NT2/D1 (cell line): ENCODE measurements around the gene RFX4.

Experiments used
- DNase-seq: peaks from one replicate; pipeline ENCODE4 v3.0.0-alpha.2; 2011; ENCODE audit warnings: low read depth, low spot score
- H3K27me3 ChIP-seq: 2 replicates; pipeline ENCODE4 v1.6.0; 2011; ENCODE audit warnings: mild to moderate bottlenecking; ENCODE audit not compliant: insufficient read length, insufficient read depth
- H3K36me3 ChIP-seq: 2 replicates; pipeline ENCODE4 v1.6.1; 2011; ENCODE audit warnings: mild to moderate bottlenecking, low read length, mixed read lengths; ENCODE audit not compliant: insufficient read depth, insufficient read length
- H3K4me1 ChIP-seq: 2 replicates; pipeline ENCODE4 v1.5.1; 2011; ENCODE audit not compliant: insufficient read depth, insufficient read length
- H3K4me3 ChIP-seq: 2 replicates; pipeline ENCODE4 v1.5.1; 2011; ENCODE audit warnings: low read depth; ENCODE audit not compliant: insufficient read length
- H3K9ac ChIP-seq: 2 replicates; pipeline ENCODE4 v1.6.0; 2011; ENCODE audit warnings: low read depth; ENCODE audit not compliant: insufficient read length
- H3K9me3 ChIP-seq: 2 replicates; pipeline ENCODE4 v1.5.1; 2011; ENCODE audit warnings: mild to moderate bottlenecking, low read length; ENCODE audit not compliant: insufficient read depth
- SUZ12 ChIP-seq: IDR thresholded peaks from 2 replicates; pipeline ENCODE4 v1.6.1; 2011; ENCODE audit not compliant: insufficient read length, insufficient read depth; ENCODE audit errors: extremely low read depth
- YY1 ChIP-seq: IDR thresholded peaks from 2 replicates; pipeline ENCODE4 v1.6.1; 2011; ENCODE audit not compliant: insufficient read length, insufficient read depth
- ZNF274 ChIP-seq: IDR thresholded peaks from 2 replicates; pipeline ENCODE4 v1.6.1; 2011; ENCODE audit warnings: mild to moderate bottlenecking, low read depth, low read length

The RFX4 gene

GRCh38 chr12:106714926-106715325 is 132.1 kb downstream of the RFX4 start:
- no peaks in the 10 kb centered on the region for H3K9me3 ChIP-seq
- TF ChIP-seq ZNF274 (no peak), SUZ12 (no peak), YY1 (no peak)
- H3K4me3 ChIP-seq, result no peak overlapping the region
- H3K36me3 ChIP-seq, result no peaks in the 10 kb centered on the region
- no peaks in the 10 kb centered on the region for H3K4me1 ChIP-seq
- no peak overlapping the region for H3K9ac ChIP-seq
- no peaks in the 10 kb centered on the region for H3K27me3 ChIP-seq
- DNase-seq, result no peak

GRCh38 chr12:106715582-106715981 is 132.8 kb downstream of the RFX4 start:
- Histone ChIP-seq H3K9ac (no peak overlapping the region), H3K9me3 (no peaks in the 10 kb centered on the region), H3K4me1 (no peaks in the 10 kb centered on the region), H3K4me3 (no peak overlapping the region), H3K27me3 (no peaks in the 10 kb centered on the region), H3K36me3 (no peaks in the 10 kb centered on the region)
- TF ChIP-seq YY1 (no peak), SUZ12 (no peak), ZNF274 (no peak)
- DNase-seq, result no peak

- Histone ChIP-seq H3K4me1 (no peaks in the 10 kb centered on the region), H3K27me3 (no peaks in the 10 kb centered on the region), H3K9me3 (no peaks in the 10 kb centered on the region), H3K36me3 (no peaks in the 10 kb centered on the region), H3K4me3 (no peak overlapping the region), H3K9ac (no peak overlapping the region)
- no peak for DNase-seq
- TF ChIP-seq SUZ12 (no peak), ZNF274 (no peak), YY1 (no peak)
Observed at GRCh38 chr12:106717673-106718072, 134.9 kb downstream of the RFX4 start.

GRCh38 chr12:106719879-106720278 is 137.1 kb downstream of the RFX4 start:
- Histone ChIP-seq H3K4me1 (no peaks in the 10 kb centered on the region), H3K4me3 (no peak overlapping the region), H3K27me3 (no peaks in the 10 kb centered on the region), H3K36me3 (no peaks in the 10 kb centered on the region), H3K9me3 (no peaks in the 10 kb centered on the region), H3K9ac (no peak overlapping the region)
- no peak for DNase-seq
- TF ChIP-seq ZNF274 (no peak), YY1 (no peak), SUZ12 (no peak)

GRCh38 chr12:106720696-106721095 is 137.9 kb downstream of the RFX4 start:
- DNase-seq, result no peak
- no peaks in the 10 kb centered on the region for H3K36me3 ChIP-seq
- no peak overlapping the region for H3K4me3 ChIP-seq
- no peak for TF ChIP-seq SUZ12
- H3K27me3 ChIP-seq, result no peaks in the 10 kb centered on the region
- H3K9me3 ChIP-seq, result no peaks in the 10 kb centered on the region
- no peaks in the 10 kb centered on the region for H3K4me1 ChIP-seq
- no peak overlapping the region for H3K9ac ChIP-seq

- no peaks in the 10 kb centered on the region for H3K4me1 ChIP-seq
- DNase-seq, result no peak
- H3K4me3 ChIP-seq, result no peak overlapping the region
- TF ChIP-seq ZNF274 (no peak), SUZ12 (no peak), YY1 (no peak)
- H3K27me3 ChIP-seq, result no peaks in the 10 kb centered on the region
- no peaks in the 10 kb centered on the region for H3K9me3 ChIP-seq
- no peaks in the 10 kb centered on the region for H3K36me3 ChIP-seq
- no peak overlapping the region for H3K9ac ChIP-seq
Observed at GRCh38 chr12:106721915-106722314, 139.1 kb downstream of the RFX4 start.

GRCh38 chr12:106722837-106723236 is 140.0 kb downstream of the RFX4 start:
- H3K36me3 ChIP-seq, result no peaks in the 10 kb centered on the region
- H3K4me1 ChIP-seq, result no peaks in the 10 kb centered on the region
- no peak overlapping the region for H3K4me3 ChIP-seq
- TF ChIP-seq ZNF274 (no peak), SUZ12 (no peak), YY1 (no peak)
- no peaks in the 10 kb centered on the region for H3K27me3 ChIP-seq
- no peak for DNase-seq
- H3K9ac ChIP-seq, result no peak overlapping the region
- H3K9me3 ChIP-seq, result no peaks in the 10 kb centered on the region

GRCh38 chr12:106723416-106723815 is 140.6 kb downstream of the RFX4 start:
- Histone ChIP-seq H3K27me3 (no peaks in the 10 kb centered on the region), H3K4me1 (no peaks in the 10 kb centered on the region), H3K36me3 (no peaks in the 10 kb centered on the region), H3K9me3 (no peaks in the 10 kb centered on the region), H3K9ac (no peak overlapping the region), H3K4me3 (no peak overlapping the region)
- TF ChIP-seq YY1 (no peak), SUZ12 (no peak), ZNF274 (no peak)
- DNase-seq, result no peak
